WI38 (cell line): ENCODE measurements around the gene SNRPN.
"Not testable (repeated sequence)": the region's sequence is repeated elsewhere in the genome, so short reads cannot be mapped to it uniquely, and the experiment has no call there.

Source experiments
- H3K4me3 ChIP-seq: 2 replicates; pipeline ENCODE4 v1.5.1; 2011; ENCODE audit warnings: low read depth, mild to moderate bottlenecking, control low read depth, low read length
- TF ChIP-seq, protein P1 (sequence below): IDR thresholded peaks from 2 replicates; pipeline ENCODE4 v1.5.1; 2012; ENCODE audit warnings: low read depth, mild to moderate bottlenecking, control low read depth, low read length

SNRPN gene

DNA sequence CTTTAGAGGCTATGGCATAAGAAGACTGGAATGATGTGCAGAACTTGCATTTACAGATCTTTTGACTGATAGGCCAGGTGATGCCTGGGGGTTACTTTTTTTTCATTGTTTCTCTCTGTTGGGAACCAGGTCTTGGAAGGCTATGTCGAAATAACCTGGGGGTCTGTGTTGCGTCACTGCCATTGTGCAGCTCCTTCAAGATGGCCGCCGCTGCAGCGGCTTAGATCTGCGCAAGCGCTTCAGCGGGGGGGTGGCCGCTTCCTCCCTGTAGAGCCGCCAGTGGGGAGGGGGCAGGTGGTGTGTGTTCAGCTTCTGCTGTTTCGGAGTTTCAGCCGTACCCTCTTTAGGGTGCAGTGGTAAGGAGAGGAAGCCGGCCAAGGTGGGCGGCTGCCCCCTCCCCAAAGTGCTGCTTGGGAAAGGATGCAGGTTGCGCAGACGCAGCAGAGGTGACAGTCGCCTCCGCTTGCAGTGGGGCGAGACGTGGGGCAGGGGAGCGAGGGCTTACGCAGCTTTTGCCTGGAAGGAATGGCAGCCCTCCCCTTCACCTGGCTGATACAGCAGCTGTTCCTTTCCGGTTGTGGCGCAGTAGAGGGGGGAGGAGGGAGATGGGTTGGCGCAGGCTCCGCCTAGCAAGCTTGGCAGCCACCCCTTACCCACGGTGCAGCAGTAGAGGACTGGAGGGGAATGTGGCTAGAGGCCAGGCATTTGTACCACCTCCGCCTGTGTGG is 1.5 kb downstream of the SNRPN start:
- TF ChIP-seq, protein P1, sequence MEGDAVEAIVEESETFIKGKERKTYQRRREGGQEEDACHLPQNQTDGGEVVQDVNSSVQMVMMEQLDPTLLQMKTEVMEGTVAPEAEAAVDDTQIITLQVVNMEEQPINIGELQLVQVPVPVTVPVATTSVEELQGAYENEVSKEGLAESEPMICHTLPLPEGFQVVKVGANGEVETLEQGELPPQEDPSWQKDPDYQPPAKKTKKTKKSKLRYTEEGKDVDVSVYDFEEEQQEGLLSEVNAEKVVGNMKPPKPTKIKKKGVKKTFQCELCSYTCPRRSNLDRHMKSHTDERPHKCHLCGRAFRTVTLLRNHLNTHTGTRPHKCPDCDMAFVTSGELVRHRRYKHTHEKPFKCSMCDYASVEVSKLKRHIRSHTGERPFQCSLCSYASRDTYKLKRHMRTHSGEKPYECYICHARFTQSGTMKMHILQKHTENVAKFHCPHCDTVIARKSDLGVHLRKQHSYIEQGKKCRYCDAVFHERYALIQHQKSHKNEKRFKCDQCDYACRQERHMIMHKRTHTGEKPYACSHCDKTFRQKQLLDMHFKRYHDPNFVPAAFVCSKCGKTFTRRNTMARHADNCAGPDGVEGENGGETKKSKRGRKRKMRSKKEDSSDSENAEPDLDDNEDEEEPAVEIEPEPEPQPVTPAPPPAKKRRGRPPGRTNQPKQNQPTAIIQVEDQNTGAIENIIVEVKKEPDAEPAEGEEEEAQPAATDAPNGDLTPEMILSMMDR: no peak
- peak overlapping the region; percentile 86 for H3K4me3 ChIP-seq

DNA sequence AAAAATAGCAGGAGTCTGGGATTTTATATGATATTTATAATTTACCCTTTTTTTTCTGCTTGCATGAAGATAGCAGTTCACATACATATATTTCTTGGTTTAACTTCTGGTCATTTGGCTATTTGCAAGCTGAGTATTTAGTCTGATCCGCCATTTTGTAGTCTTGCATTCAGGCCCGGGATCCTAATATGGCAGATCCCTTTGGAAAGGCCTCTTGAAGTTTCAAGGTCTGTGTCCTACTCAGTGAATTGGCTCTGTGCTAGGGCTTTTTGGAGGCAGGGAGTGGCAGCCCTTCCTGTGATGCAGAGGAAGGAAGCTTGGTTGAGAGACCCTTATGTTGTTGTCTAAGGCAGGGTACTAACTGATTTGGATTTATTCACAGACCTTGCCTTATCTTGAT is 2.9 kb downstream of the SNRPN start:
- H3K4me3 ChIP-seq: peak overlapping the region; percentile 86; the same call in 1 of the 2 replicates
- TF ChIP-seq, protein P1: no peak

DNA sequence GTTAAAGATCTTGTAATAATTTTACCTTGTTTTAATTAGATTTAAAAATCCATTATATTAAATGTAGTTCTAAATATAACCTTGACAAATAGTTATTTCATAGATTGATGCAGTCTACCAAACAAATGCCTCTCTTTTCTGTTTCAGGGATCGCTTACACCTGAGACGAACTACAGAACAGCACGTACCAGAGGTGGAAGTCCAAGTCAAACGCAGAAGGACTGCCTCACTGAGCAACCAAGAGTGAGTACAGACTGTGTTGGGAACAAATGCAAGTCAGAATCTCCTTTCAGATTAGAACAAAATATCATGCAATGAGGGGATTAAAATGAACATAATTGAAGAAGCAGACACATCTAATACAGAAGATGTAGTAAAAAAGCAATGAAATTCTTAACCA is 7.2 kb downstream of the SNRPN start:
- TF ChIP-seq, protein P1: no peak
- H3K4me3 ChIP-seq: no peak overlapping the region

DNA sequence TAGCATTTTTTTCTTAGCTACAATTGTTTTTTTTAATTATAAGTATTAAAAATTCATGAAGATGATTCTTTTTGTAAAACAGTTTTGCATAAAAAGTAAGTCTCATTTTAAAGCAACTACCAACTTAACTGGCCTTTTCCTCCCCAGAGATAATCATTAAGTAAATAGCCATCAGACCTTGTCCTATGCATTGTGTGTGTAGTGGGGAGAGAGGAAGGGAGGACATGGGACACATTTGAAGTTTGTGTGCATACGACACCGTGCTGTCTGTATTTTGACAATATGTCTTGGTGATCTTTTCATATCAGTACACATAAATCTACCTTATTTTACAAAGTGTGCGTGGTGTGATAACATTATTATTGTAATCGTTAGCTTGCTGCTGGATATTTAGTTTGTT is 8.1 kb downstream of the SNRPN start:
- TF ChIP-seq, protein P1: no peak
- H3K4me3 ChIP-seq: no peak overlapping the region

DNA sequence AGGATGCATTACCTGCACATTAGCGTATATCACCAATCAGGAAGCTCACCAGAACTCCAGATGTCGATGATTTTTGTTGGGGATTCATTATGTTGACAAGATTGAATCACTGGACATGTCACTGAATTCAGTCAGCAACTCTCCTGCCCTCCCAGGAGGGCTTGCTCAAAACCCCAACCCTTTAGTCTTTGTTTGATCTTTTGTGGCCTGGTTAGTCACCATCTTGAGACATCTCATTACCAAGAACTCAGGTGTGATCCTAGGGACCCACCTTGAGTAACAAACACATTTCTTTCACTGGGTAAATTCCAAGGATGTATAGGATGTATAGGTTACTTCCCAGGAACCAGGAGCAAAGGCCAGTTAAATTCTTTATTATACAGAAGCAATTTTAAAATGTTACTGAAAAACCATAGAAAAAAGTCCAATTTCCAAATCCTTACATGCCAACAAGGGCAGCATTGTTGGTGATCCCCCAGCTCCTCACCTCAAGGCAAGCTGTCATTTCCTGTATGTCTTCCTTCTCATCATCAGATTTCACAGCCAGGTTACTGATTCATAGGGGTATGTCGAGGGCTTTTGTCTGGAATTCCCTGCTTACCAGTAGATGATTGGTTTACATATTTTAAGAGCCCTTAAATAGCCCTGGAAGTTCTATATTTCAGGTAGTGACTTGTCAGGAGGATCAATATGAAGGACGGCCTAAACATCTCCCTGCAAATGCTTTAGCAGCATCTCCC is 11.7 kb downstream of the SNRPN start:
- H3K4me3 ChIP-seq: no peak overlapping the region
- TF ChIP-seq, protein P1: no peak

DNA sequence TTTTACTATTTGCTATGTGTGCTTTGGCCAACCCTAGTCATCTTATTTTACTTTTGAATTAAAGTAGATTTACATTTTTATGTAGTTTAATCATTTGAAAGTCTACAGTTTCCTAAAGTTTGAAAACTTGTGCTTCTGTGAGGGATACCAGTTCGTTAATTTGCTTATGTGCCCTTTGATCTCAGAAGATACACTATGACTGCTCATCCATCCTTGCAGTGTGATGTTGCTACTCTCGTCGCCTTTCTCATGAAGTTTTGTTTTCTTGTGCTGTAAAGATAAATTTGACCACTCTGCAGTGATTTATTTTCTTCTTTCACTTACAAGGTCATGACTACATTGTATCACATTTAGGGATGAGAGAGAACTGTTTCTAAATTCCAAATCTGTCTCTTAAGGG is 16.3 kb downstream of the SNRPN start:
- TF ChIP-seq, protein P1: no peak
- no peak overlapping the region for H3K4me3 ChIP-seq

DNA sequence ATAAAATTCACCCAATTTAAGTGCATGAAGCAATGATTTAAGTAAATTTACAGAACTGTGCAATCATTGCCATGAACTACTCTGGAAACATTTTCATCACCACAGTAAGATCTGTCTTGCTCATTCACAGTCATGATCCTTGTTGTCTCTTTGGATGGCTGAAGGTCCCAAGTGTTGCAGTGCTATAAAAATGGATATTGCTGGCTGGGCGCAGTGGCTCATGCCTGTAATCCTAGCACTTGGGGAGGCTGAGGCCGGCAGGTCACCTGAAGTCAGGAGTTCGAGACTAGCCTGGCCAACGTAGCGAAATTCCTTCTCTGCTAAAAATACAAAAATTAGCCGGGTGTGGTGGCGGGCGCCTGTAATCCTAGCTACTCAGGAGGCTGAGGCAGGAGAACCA is 17.0 kb downstream of the SNRPN start:
- TF ChIP-seq, protein P1: no peak
- H3K4me3 ChIP-seq: no peak overlapping the region

DNA sequence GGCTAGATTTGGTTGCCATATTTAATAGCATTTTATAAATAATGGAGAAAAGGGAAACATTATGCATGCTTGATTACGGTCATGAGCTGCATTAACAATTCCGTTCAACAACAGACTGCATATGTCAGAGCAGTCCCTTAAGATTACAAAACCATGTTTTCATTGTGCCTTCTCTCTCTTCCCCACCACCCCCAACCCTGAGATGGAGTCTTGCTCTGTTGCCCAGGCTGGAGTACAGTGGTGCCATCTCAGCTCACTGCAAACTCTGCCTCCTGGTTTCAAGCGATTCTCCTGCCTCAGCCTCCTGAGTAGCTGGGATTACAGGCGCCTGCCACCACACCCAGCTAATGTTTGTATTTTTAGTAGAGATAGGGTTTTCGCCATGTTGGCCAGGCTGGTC is 17.9 kb downstream of the SNRPN start:
- not testable (repeated sequence) for H3K4me3 ChIP-seq
